NK-92 (cell line): ENCODE measurements around the gene KCNH3.
"Not testable (repeated sequence)": the region's sequence is repeated elsewhere in the genome, so short reads cannot be mapped to it uniquely, and the experiment has no call there.

ENCODE experiments used
- DNase-seq: peaks from one replicate; lab custom pipeline; 2025; ENCODE audit not compliant: unreplicated experiment; lab: John Stamatoyannopoulos, UW

Gene KCNH3

DNA sequence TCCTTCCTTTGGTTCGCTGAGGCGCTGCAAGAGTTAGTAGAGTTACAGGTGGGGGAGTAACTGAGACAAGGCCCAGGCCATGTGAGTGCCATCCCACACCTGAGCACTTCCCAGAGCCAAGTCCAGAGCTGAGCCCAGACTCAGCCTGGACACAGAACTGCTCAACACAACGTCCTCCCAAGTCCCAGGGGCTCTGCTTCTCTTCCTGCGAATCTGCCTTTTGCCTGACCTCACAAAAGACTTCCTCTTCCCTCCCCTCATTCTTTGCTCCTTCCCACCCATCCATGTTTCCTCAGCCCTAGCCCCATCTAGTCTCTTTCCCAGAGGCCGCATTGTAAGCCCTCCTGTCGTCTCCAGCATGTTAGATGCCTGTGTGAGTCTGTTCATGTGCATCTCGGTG lies 45.8 kb downstream of the KCNH3 start:
- no peak for DNase-seq

GRCh38 chr12:49585477-49586459 lies 46.9 kb downstream of the KCNH3 start:
- DNase-seq, result no peak

GRCh38 chr12:49587174-49587908 lies 48.5 kb downstream of the KCNH3 start:
- no peak for DNase-seq

GRCh38 chr12:49588281-49588680 lies 49.5 kb downstream of the KCNH3 start:
- DNase-seq, result no peak

- no peak for DNase-seq
Measured at GRCh38 chr12:49588721-49589516, 50.1 kb downstream of the KCNH3 start.

DNA sequence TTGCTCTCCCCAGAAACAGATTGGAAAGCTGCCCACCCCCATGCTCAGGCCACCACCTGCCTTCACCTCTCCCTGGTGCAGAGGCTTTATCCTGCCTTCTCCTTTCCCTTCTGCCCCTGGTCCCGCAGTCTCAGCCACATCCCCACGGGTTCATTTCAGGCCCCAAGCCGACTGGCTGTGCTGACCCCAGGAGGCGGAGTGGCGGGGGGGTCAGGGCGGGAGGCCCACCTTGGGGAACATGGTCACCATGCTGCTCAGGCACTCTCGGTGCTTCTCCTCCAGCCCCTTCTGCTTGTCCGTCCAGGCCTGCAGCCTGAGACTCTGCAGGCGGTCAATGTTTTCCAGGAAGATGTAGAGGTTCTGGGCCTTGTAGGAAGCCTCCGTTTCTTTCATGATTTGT lies 59.7 kb downstream of the KCNH3 start:
- DNase-seq, result no peak

DNA sequence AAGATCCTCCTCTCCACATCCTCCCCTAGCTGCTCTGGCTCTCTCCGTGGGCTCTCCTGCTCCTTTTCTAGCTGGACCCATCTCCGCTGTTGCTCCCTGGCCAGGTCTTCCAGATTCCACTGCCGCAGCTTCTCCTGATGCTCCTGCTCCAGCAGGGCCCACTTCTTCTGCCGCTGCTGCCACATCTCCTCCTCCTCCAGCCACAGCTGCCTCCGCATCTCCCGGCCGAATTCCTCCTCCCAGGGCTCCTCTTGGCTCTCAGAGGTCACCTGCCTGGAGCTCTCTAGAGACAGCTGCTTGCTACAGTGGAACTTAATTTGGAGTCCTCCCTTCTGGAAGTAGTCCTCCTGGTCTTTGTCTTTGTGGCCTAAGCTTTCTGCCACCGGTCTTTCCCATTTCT lies 61.1 kb downstream of the KCNH3 start:
- DNase-seq, result no peak

DNA sequence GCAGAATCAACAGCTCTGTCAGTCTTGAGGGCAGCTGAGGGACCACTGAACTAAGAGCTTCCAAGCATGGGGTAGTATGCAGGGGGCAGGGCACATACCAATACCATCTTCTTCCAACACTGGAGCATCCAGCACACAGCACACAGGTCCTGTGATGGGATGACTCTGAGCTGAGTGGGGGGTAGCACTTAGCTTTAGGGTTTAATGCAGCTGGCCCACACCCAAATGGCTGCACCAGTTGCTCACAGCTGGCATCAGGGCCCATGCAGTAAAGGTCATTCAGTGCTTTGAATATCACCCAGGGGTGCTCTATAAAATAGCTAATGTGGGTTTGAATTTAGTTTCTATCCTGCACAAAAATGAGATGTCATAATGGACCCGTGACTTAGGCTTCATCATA lies 64.9 kb downstream of the KCNH3 start:
- no peak for DNase-seq

GRCh38 chr12:49604856-49605255 lies 66.0 kb downstream of the KCNH3 start:
- no peak for DNase-seq

- DNase-seq, result not testable (repeated sequence)
Measured at GRCh38 chr12:49605539-49605938, 66.7 kb downstream of the KCNH3 start, which contains the start of gene FAM186B. FAM186B (minus strand) TSS chr12:49605639; CDS start chr12:49605477, 162 bp downstream.
